ENCODE measurements around the gene RPGR.

Gene RPGR

DNA sequence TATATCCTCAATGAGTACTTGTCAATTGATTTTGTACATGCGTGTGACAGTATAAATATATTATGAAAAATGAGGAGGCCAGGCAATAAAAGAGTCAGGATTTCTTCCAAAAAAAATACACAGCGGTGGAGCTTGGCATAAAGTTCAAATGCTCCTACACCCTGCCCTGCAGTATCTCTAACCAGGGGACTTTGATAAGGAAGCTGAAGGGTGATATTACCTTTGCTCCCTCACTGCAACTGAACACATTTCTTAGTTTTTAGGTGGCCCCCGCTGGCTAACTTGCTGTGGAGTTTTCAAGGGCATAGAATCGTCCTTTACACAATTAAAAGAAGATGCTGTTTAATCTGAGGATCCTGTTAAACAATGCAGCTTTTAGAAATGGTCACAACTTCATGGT lies 25.1 kb upstream of the RPGR start, which contains the start of gene OTC:
OTC (plus strand) TSS at position 243 of the 400 bp plus-strand sequence; CDS start at position 336, 93 bp downstream.
- Histone ChIP-seq H3K27ac (ENCODE audit: insufficient read depth, low read depth, low read length, poor library complexity, severe bottlenecking) (no peak within 1 kb of the TSS), H3K27me3 (ENCODE audit: control insufficient read depth, insufficient read depth, low read length, poor library complexity, severe bottlenecking) (no peaks in the 10 kb centered on the region), H3K9me3 (ENCODE audit: control insufficient read depth, low read length) (no peaks in the 10 kb centered on the region), H3K36me3 (ENCODE audit: control insufficient read depth, insufficient read depth, low read length) (no peaks in the 10 kb centered on the region), H3K4me1 (ENCODE audit: control insufficient read depth, insufficient read depth, low read length) (no peaks in the 10 kb centered on the region), H3K4me3 (ENCODE audit: insufficient read depth, low read depth, low read length) (no peak within 1 kb of the TSS)
- WGBS, 2 experiments, result 94 to 98% methylated on average over 2 to 4 of the region's 4 CpGs

- H3K36me3 ChIP-seq (ENCODE audit: control insufficient read depth, insufficient read depth, low read length), result no peaks in the 10 kb centered on the region
- H3K27me3 ChIP-seq (ENCODE audit: control insufficient read depth, insufficient read depth, low read length, poor library complexity, severe bottlenecking), result no peaks in the 10 kb centered on the region
- no peak overlapping the region for H3K4me3 ChIP-seq (ENCODE audit: insufficient read depth, low read depth, low read length)
- no peak overlapping the region for H3K27ac ChIP-seq (ENCODE audit: insufficient read depth, low read depth, low read length, poor library complexity, severe bottlenecking)
- no peaks in the 10 kb centered on the region for H3K9me3 ChIP-seq (ENCODE audit: control insufficient read depth, low read length)
- 83% methylated on average over 1 of the region's 3 CpGs; no CpG with 5 or more reads in 1 of the 2 experiments for WGBS, 2 experiments
- H3K4me1 ChIP-seq (ENCODE audit: control insufficient read depth, insufficient read depth, low read length), result no peaks in the 10 kb centered on the region
Observed at GRCh38 chrX:38351346-38351745, 24.0 kb upstream of the RPGR start.

- Histone ChIP-seq H3K4me3 (ENCODE audit: insufficient read depth, low read depth, low read length) (no peak overlapping the region), H3K36me3 (ENCODE audit: control insufficient read depth, insufficient read depth, low read length) (no peaks in the 10 kb centered on the region), H3K27ac (ENCODE audit: insufficient read depth, low read depth, low read length, poor library complexity, severe bottlenecking) (no peak overlapping the region), H3K27me3 (ENCODE audit: control insufficient read depth, insufficient read depth, low read length, poor library complexity, severe bottlenecking) (no peaks in the 10 kb centered on the region), H3K4me1 (ENCODE audit: control insufficient read depth, insufficient read depth, low read length) (no peaks in the 10 kb centered on the region), H3K9me3 (ENCODE audit: control insufficient read depth, low read length) (no peaks in the 10 kb centered on the region)
- 93% methylated on average over 2 of the region's 2 CpGs; no CpG with 5 or more reads in 1 of the 2 experiments for WGBS, 2 experiments
Observed at GRCh38 chrX:38347136-38347535, 19.8 kb upstream of the RPGR start.

DNA sequence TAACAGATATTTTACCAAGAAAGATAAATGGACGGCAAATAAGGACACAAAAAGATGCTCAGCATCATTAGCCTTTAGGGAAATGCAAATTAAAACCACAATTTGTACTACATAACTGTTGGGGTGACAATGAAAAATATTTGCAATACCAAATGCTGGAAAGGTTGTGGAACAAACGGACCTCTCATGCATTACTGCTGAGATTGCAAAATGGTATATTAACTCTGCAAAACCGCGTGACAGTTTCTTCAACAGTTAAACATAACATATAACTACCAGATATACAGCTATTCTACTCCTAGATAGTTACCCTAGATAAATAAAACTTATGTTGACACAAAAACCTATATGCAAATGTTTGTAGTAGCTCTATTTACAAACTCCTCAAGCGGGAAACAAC lies 18.8 kb upstream of the RPGR start:
- Histone ChIP-seq H3K27me3 (ENCODE audit: control insufficient read depth, insufficient read depth, low read length, poor library complexity, severe bottlenecking) (no peaks in the 10 kb centered on the region), H3K27ac (ENCODE audit: insufficient read depth, low read depth, low read length, poor library complexity, severe bottlenecking) (no peak overlapping the region), H3K9me3 (ENCODE audit: control insufficient read depth, low read length) (no peaks in the 10 kb centered on the region), H3K4me1 (ENCODE audit: control insufficient read depth, insufficient read depth, low read length) (no peaks in the 10 kb centered on the region), H3K4me3 (ENCODE audit: insufficient read depth, low read depth, low read length) (no peak overlapping the region), H3K36me3 (ENCODE audit: control insufficient read depth, insufficient read depth, low read length) (no peaks in the 10 kb centered on the region)
- WGBS, 2 experiments, result 63 to 67% methylated on average over 3 of the region's 5 CpGs

DNA sequence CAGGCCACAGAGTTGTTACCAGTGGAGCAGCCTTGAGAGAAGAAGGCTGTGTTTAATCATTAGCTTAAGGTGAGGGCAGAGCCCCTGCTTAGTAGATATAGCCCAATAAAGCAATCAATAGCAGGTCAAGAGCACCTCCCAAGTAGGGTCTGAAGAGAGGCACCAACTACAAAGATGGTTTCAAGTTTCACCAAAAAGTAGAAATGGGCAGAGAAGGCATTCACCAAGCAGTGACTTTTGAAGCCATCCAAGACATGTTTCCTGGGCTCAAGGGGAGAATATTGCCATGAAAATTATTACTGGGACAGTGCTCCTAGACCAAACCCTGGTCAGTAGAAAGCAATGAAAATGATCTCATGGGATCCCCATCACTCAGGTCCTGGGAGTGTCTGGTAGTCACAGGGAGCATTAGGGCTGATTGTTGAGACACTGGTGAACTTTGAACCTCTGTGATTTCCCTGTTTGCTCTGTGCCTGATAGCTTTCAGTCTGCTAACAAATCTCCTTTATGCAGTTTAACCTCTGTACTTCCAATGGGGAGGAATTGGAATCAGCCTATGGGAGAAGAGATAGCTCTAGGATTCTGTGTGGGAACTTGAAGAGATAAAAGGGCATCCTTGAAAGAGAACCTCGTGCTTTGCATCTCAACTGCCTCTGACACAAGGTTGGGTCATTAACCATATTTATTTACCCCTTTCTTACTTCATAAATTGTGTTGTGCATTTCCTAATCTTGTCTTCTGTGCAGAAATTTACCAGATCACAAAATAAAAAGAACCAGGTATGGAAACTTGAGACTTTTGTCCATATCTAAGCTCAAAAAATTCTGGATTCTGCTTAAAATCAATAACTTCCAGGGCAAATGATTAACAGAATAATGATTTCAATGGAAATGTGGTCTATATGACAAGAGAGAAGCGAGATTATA lies 15.8 kb upstream of the RPGR start:
- WGBS, 2 experiments, result 83 to 86% methylated on average over 1 to 2 of the region's 2 CpGs
- Histone ChIP-seq H3K4me3 (ENCODE audit: insufficient read depth, low read depth, low read length) (no peak overlapping the region), H3K27ac (ENCODE audit: insufficient read depth, low read depth, low read length, poor library complexity, severe bottlenecking) (no peak overlapping the region)

GRCh38 chrX:38341442-38341841 lies 14.1 kb upstream of the RPGR start:
- Histone ChIP-seq H3K36me3 (ENCODE audit: control insufficient read depth, insufficient read depth, low read length) (no peaks in the 10 kb centered on the region), H3K27me3 (ENCODE audit: control insufficient read depth, insufficient read depth, low read length, poor library complexity, severe bottlenecking) (no peaks in the 10 kb centered on the region), H3K9me3 (ENCODE audit: control insufficient read depth, low read length) (no peaks in the 10 kb centered on the region), H3K4me1 (ENCODE audit: control insufficient read depth, insufficient read depth, low read length) (no peaks in the 10 kb centered on the region), H3K4me3 (ENCODE audit: insufficient read depth, low read depth, low read length) (no peak overlapping the region), H3K27ac (ENCODE audit: insufficient read depth, low read depth, low read length, poor library complexity, severe bottlenecking) (no peak overlapping the region)
- WGBS, 2 experiments, result 98% methylated on average over 3 of the region's 3 CpGs; no CpG with 5 or more reads in 1 of the 2 experiments

More for the DNA sequence above, 15.8 kb upstream of the RPGR start:
- H3K4me1 ChIP-seq (ENCODE audit: control insufficient read depth, insufficient read depth, low read length), result no peaks in the 10 kb centered on the region
- H3K27me3 ChIP-seq (ENCODE audit: control insufficient read depth, insufficient read depth, low read length, poor library complexity, severe bottlenecking), result no peaks in the 10 kb centered on the region
- no peaks in the 10 kb centered on the region for H3K9me3 ChIP-seq (ENCODE audit: control insufficient read depth, low read length)
- no peaks in the 10 kb centered on the region for H3K36me3 ChIP-seq (ENCODE audit: control insufficient read depth, insufficient read depth, low read length)

- Histone ChIP-seq H3K27me3 (ENCODE audit: control insufficient read depth, insufficient read depth, low read length, poor library complexity, severe bottlenecking) (no peaks in the 10 kb centered on the region), H3K9me3 (ENCODE audit: control insufficient read depth, low read length) (no peaks in the 10 kb centered on the region), H3K36me3 (ENCODE audit: control insufficient read depth, insufficient read depth, low read length) (no peaks in the 10 kb centered on the region), H3K27ac (ENCODE audit: insufficient read depth, low read depth, low read length, poor library complexity, severe bottlenecking) (no peak overlapping the region), H3K4me3 (ENCODE audit: insufficient read depth, low read depth, low read length) (no peak overlapping the region), H3K4me1 (ENCODE audit: control insufficient read depth, insufficient read depth, low read length) (no peaks in the 10 kb centered on the region)
- 89 to 100% methylated on average over 3 to 4 of the region's 5 CpGs for WGBS, 2 experiments
Observed at GRCh38 chrX:38336538-38337240, 9.4 kb upstream of the RPGR start.

DNA sequence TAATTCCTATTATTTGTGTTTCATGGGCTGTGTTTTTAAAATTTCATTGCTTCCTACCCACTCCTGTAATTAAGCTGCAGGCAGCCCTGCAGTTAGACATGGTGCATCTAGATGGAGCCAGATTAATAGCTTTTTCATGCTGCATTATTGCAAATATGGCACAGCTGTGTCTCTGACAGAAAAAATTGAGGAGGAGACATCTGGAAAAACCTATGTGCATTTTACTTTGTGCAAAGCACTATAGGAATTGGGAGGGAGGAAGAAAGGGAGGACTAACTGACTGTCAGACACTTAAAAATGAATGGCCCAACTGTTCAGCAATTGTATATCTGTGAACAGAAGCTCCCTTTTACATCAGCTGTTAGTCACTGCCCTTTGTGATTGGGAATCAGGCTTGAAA lies 8.1 kb upstream of the RPGR start:
- Histone ChIP-seq H3K4me1 (ENCODE audit: control insufficient read depth, insufficient read depth, low read length) (no peaks in the 10 kb centered on the region), H3K9me3 (ENCODE audit: control insufficient read depth, low read length) (no peaks in the 10 kb centered on the region), H3K36me3 (ENCODE audit: control insufficient read depth, insufficient read depth, low read length) (no peaks in the 10 kb centered on the region), H3K27me3 (ENCODE audit: control insufficient read depth, insufficient read depth, low read length, poor library complexity, severe bottlenecking) (no peaks in the 10 kb centered on the region), H3K4me3 (ENCODE audit: insufficient read depth, low read depth, low read length) (no peak overlapping the region), H3K27ac (ENCODE audit: insufficient read depth, low read depth, low read length, poor library complexity, severe bottlenecking) (no peak overlapping the region)

- Histone ChIP-seq H3K4me3 (ENCODE audit: insufficient read depth, low read depth, low read length) (no peak overlapping the region), H3K4me1 (ENCODE audit: control insufficient read depth, insufficient read depth, low read length) (no peaks in the 10 kb centered on the region), H3K27ac (ENCODE audit: insufficient read depth, low read depth, low read length, poor library complexity, severe bottlenecking) (no peak overlapping the region), H3K27me3 (ENCODE audit: control insufficient read depth, insufficient read depth, low read length, poor library complexity, severe bottlenecking) (no peaks in the 10 kb centered on the region), H3K36me3 (ENCODE audit: control insufficient read depth, insufficient read depth, low read length) (no peaks in the 10 kb centered on the region), H3K9me3 (ENCODE audit: control insufficient read depth, low read length) (no peaks in the 10 kb centered on the region)
Observed at GRCh38 chrX:38332505-38332904, 5.2 kb upstream of the RPGR start.

- Histone ChIP-seq H3K4me1 (ENCODE audit: control insufficient read depth, insufficient read depth, low read length) (no peaks in the 10 kb centered on the region), H3K9me3 (ENCODE audit: control insufficient read depth, low read length) (no peaks in the 10 kb centered on the region), H3K4me3 (ENCODE audit: insufficient read depth, low read depth, low read length) (no peak overlapping the region), H3K27me3 (ENCODE audit: control insufficient read depth, insufficient read depth, low read length, poor library complexity, severe bottlenecking) (no peaks in the 10 kb centered on the region), H3K36me3 (ENCODE audit: control insufficient read depth, insufficient read depth, low read length) (no peaks in the 10 kb centered on the region), H3K27ac (ENCODE audit: insufficient read depth, low read depth, low read length, poor library complexity, severe bottlenecking) (no peak overlapping the region)
- WGBS, 2 experiments, result 22 to 30% methylated on average over 4 of the region's 4 CpGs
Observed at GRCh38 chrX:38327775-38328081, 419 bp upstream of the RPGR start.

All from ectodermal cell (in vitro differentiated cells).